ENCODE results near the gene SKAP1.
"Not testable (repeated sequence)": the region's sequence is repeated elsewhere in the genome, so short reads cannot be mapped to it uniquely, and the experiment has no call there.

SKAP1 gene

DNA sequence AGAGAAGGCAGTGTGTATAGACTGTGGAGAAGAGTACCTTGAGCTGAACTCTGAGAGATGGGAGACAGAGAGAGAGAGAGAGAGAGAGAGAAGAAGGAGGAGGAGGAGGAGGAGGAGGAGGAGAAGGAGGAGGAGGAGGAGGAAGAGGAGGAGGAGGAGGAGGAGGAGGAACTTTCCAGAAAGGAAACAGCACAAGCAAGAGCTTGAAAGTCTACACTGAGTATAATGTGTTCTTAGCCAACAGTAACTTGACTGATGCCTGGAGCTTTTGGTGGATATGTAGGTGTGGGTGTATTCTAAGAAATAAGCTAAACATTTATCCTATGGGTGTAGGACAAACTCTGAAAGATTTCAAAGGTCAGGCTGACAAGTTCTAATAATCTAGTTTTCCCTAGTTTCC, 206.1 kb downstream of the SKAP1 start:
- no peaks in the 10 kb centered on the region for H3K9me3 Mint-ChIP-seq
- H3K27me3 Mint-ChIP-seq = no peaks in the 10 kb centered on the region
- ATAC-seq (no peak), DNase-seq (no peak)
- H3K36me3 Mint-ChIP-seq (ENCODE audit: low read depth) = no peaks in the 10 kb centered on the region
- peaks cover 10% of the 10 kb centered on the region for H3K4me1 Mint-ChIP-seq
- no peak overlapping the region for H3K4me3 Mint-ChIP-seq
- no peak overlapping the region for H3K27ac Mint-ChIP-seq

DNA sequence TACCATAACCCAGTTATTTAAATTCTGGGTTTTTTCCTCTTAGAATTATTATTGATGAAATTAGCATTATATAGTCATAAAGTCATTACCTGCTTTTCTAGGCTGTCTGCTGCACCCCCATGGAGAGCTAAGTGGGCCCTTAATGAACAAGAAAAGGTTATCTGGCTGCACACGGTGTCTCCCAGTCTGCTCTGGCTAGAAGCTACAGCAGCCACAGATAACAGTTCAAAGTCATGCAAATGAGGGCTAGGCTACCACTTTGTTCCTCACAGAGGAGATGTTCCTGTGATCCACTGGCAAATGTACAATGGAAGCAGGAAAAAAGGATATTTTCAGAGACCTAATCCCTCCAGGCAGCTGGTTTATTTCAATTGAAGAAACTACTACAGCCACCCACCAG, 210.4 kb downstream of the SKAP1 start:
- no peak for DNase-seq
- no peaks in the 10 kb centered on the region for H3K36me3 Mint-ChIP-seq (ENCODE audit: low read depth)
- no peaks in the 10 kb centered on the region for H3K9me3 Mint-ChIP-seq
- H3K27ac Mint-ChIP-seq = no peak overlapping the region
- H3K4me3 Mint-ChIP-seq = no peak overlapping the region
- H3K4me1 Mint-ChIP-seq = peaks cover 6% of the 10 kb centered on the region
- no peak for ATAC-seq
- H3K27me3 Mint-ChIP-seq = no peaks in the 10 kb centered on the region

DNA sequence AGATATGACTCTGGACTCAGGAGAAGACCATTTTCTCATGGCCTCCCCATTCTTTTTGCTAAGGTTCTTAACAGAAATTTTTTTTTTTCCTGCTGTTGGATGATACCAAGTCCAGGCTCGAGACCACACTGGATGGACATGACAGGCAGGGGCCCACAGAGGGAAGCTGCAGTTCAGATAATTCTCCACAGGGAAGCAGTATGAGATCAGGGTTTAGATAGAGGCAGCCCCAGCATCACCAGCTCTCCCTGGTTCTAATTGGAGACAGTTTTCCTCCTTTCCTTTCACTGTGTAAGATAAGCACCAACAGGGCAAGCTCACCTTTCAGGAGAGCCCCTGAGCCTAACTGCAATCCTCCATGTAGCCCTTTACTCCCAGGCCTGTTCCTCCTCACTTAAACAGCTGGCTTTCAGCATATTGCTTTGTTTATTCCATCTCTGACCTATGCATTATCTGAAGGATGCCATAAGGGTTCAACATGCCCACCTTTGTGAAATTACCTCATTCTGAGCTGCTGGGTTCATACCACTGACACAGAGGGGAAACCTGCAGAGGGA, 214.4 kb downstream of the SKAP1 start:
- Mint-ChIP-seq H3K9me3 (no peaks in the 10 kb centered on the region), H3K36me3 (ENCODE audit: low read depth) (no peaks in the 10 kb centered on the region), H3K27me3 (no peaks in the 10 kb centered on the region), H3K4me1 (peaks cover 2% of the 10 kb centered on the region), H3K4me3 (no peak overlapping the region), H3K27ac (peak overlapping the region; percentile 14)
- no peak for DNase-seq
- no peak for ATAC-seq

- H3K27me3 Mint-ChIP-seq = no peaks in the 10 kb centered on the region
- no peak overlapping the region for H3K4me3 Mint-ChIP-seq
- no peak overlapping the region for H3K27ac Mint-ChIP-seq
- no peak for DNase-seq
- peaks cover 3% of the 10 kb centered on the region for H3K36me3 Mint-ChIP-seq (ENCODE audit: low read depth)
- H3K9me3 Mint-ChIP-seq = no peaks in the 10 kb centered on the region
- ATAC-seq = no peak
- H3K4me1 Mint-ChIP-seq = peaks cover 2% of the 10 kb centered on the region
These were observed 216.2 kb downstream of the SKAP1 start for GRCh38 chr17:48213797-48214196.

DNA sequence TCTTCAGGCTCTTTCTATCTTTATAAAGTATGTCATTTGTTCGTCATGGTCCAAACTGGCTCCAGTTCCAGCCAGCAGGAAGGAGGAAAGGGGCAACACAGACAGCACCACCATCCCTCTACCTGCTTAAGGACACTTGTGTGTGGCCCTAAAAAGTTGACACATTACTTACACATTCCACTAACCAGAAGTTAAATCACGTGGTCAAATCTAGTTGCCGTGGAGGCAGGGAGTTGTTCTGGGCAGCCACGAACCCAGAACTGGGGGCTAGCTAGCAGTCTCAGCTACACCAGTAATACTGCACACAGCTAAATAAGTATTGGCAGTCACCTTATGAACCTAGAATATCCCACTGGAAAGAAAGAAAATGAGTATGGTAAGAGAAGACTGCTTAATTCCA, 218.2 kb downstream of the SKAP1 start:
- H3K27ac Mint-ChIP-seq = no peak overlapping the region
- H3K4me1 Mint-ChIP-seq = peaks cover 2% of the 10 kb centered on the region
- H3K27me3 Mint-ChIP-seq = no peaks in the 10 kb centered on the region
- H3K9me3 Mint-ChIP-seq = no peaks in the 10 kb centered on the region
- ATAC-seq (no peak), DNase-seq (no peak)
- no peak overlapping the region for H3K4me3 Mint-ChIP-seq
- peaks cover 5% of the 10 kb centered on the region for H3K36me3 Mint-ChIP-seq (ENCODE audit: low read depth)

DNA sequence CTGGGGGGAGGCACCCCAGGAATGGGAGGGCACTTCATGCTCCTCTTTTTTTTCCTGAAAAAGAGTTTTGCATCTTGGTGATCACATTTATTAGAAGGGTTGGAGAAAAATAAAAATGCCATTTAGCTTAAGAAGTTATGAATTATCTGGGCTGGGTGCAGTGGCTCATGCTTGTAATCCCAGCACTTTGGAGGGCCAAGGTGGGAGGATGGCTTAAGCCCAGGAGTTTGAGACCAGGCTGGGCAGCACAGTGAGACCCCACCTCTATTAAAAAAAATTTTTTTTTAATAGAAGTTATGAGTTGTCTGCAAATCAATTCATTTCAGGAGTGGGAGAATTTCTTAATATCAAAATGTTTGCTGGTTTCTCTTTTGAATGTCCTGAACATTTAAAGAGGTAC, 219.0 kb downstream of the SKAP1 start:
- DNase-seq = no peak
- no peak overlapping the region for H3K27ac Mint-ChIP-seq
- H3K36me3 Mint-ChIP-seq (ENCODE audit: low read depth) = peaks cover 5% of the 10 kb centered on the region
- H3K9me3 Mint-ChIP-seq = no peaks in the 10 kb centered on the region
- ATAC-seq = no peak
- no peak overlapping the region for H3K4me3 Mint-ChIP-seq
- H3K4me1 Mint-ChIP-seq = peaks cover 2% of the 10 kb centered on the region
- H3K27me3 Mint-ChIP-seq = no peaks in the 10 kb centered on the region

- no peak for DNase-seq
- Mint-ChIP-seq H3K4me3 (no peak overlapping the region), H3K27ac (no peak overlapping the region), H3K27me3 (no peaks in the 10 kb centered on the region), H3K4me1 (peaks cover 2% of the 10 kb centered on the region), H3K9me3 (no peaks in the 10 kb centered on the region), H3K36me3 (ENCODE audit: low read depth) (peaks cover 5% of the 10 kb centered on the region)
- ATAC-seq = no peak
These were observed 220.0 kb downstream of the SKAP1 start for GRCh38 chr17:48209973-48210372.

GRCh38 chr17:48207776-48208544, 222.1 kb downstream of the SKAP1 start:
- H3K27ac Mint-ChIP-seq = no peak overlapping the region
- H3K4me1 Mint-ChIP-seq = peaks cover 2% of the 10 kb centered on the region
- DNase-seq (no peak), ATAC-seq (no peak)
- H3K4me3 Mint-ChIP-seq = no peak overlapping the region
- no peaks in the 10 kb centered on the region for H3K27me3 Mint-ChIP-seq
- no peaks in the 10 kb centered on the region for H3K9me3 Mint-ChIP-seq
- peaks cover 5% of the 10 kb centered on the region for H3K36me3 Mint-ChIP-seq (ENCODE audit: low read depth)

DNA sequence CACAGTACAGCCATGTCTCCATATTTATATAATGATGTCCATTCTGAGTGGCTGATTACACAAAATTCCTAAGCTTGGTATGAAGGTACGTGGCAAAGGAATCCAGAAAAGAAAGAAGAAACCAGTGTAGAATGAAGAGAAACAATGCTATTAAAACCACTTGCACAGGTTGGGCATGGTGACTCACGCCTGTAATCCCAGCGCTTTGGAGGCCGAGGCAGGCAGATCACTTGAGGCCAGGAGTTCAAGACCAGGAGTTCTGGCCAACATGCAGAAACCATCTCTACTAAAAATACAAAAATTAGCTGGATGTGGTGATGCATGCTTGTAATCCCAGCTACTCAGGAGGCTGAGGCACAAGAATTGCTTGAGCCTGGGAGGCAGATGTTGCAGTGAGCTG, 223.0 kb downstream of the SKAP1 start:
- not testable (repeated sequence) for H3K4me1 Mint-ChIP-seq, DNase-seq, H3K27me3 Mint-ChIP-seq

DNA sequence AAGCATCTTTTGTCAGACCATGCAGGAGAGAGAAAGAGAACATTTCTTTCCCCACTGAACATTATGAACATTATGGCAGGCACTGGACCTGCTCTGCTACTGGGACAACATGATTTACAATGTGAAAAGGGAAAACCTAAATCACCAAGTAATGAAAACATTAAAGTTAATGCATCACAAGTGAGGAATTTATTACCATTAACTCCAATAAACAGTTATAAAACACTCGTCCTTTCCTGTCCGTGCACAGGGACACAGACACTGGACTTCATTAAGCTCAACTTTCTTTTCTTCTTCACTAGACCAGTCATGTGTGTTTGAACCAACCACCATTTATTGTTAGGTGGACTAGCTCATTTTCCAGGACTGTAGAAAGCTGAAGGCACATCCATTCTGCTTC, 227.1 kb downstream of the SKAP1 start:
- H3K27ac Mint-ChIP-seq = no peak overlapping the region

More for the DNA sequence above, 223.0 kb downstream of the SKAP1 start:
- H3K27ac Mint-ChIP-seq; ATAC-seq; H3K9me3 Mint-ChIP-seq; H3K36me3 Mint-ChIP-seq (ENCODE audit: low read depth); H3K4me3 Mint-ChIP-seq: not testable (repeated sequence)

GRCh38 chr17:48198950-48199541, 231.0 kb downstream of the SKAP1 start:
- Mint-ChIP-seq H3K27me3 (no peaks in the 10 kb centered on the region), H3K27ac (peak overlapping the region; percentile 4), H3K4me3 (no peak overlapping the region), H3K4me1 (peaks cover 18% of the 10 kb centered on the region), H3K36me3 (ENCODE audit: low read depth) (peaks cover 17% of the 10 kb centered on the region), H3K9me3 (no peaks in the 10 kb centered on the region)
- no peak for DNase-seq
- no peak for ATAC-seq

More for the DNA sequence above, 227.1 kb downstream of the SKAP1 start:
- H3K4me3 Mint-ChIP-seq = no peak overlapping the region
- H3K36me3 Mint-ChIP-seq (ENCODE audit: low read depth) = peaks cover 8% of the 10 kb centered on the region
- no peaks in the 10 kb centered on the region for H3K9me3 Mint-ChIP-seq
- no peak for ATAC-seq
- DNase-seq = no peak
- H3K27me3 Mint-ChIP-seq = no peaks in the 10 kb centered on the region
- no peaks in the 10 kb centered on the region for H3K4me1 Mint-ChIP-seq

- Mint-ChIP-seq H3K4me3 (no peak overlapping the region), H3K27ac (no peak overlapping the region), H3K27me3 (no peaks in the 10 kb centered on the region), H3K4me1 (peaks cover 29% of the 10 kb centered on the region), H3K36me3 (ENCODE audit: low read depth) (peaks cover 28% of the 10 kb centered on the region), H3K9me3 (no peaks in the 10 kb centered on the region)
- ATAC-seq (no peak), DNase-seq (no peak)
These were observed 234.1 kb downstream of the SKAP1 start for GRCh38 chr17:48195910-48196309.

DNA sequence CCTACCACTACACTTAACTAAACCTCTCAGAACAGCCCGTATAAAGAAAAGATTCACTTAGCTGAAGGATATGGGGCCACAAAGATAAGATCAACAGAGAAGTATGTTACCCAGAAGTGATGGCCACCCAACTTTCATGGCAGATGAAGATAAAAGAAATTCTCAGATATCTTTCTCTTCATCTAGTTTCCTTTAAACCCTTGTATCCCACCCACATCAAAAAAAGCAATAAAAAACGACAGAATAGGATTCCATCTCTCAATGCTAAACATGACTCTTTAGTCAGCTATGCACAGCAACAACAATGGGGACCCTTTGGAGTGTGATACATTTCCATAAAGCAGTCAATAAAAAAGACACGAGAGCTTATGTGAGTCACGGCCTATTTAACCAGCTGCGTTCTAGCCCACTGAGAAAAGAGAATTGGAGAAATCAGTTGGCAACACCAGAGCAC, 235.9 kb downstream of the SKAP1 start:
- H3K4me3 Mint-ChIP-seq = no peak overlapping the region
- peaks cover 22% of the 10 kb centered on the region for H3K36me3 Mint-ChIP-seq (ENCODE audit: low read depth)
- ATAC-seq (peak; percentile 63), DNase-seq (no peak)
- H3K27ac Mint-ChIP-seq = peak overlapping the region; percentile 33
- H3K4me1 Mint-ChIP-seq = peaks cover 29% of the 10 kb centered on the region
- H3K9me3 Mint-ChIP-seq = no peaks in the 10 kb centered on the region
- no peaks in the 10 kb centered on the region for H3K27me3 Mint-ChIP-seq

DNA sequence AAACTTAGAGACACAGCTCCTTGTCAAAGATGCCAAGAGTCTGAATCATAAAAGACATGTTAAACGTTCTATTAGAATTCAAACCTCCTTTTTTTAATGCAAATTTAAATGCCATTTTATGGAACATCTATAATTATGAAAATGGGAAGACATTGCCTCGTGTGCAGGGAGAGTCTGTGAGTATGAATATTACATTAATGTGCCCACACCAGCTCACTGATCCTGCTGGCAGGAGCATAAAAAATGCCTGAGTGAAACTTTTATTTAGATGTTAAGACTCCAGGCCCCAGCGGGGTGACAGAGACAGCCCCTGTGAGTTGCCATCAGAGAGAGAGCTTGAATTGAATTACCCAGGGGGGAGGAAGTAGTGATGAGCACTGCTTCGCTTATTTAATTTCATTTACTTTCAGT, 237.7 kb downstream of the SKAP1 start:
- Mint-ChIP-seq H3K9me3 (no peaks in the 10 kb centered on the region), H3K27ac (no peak overlapping the region), H3K4me1 (peaks cover 29% of the 10 kb centered on the region), H3K4me3 (no peak overlapping the region), H3K36me3 (ENCODE audit: low read depth) (peaks cover 20% of the 10 kb centered on the region), H3K27me3 (no peaks in the 10 kb centered on the region)
- DNase-seq (no peak), ATAC-seq (no peak)

DNA sequence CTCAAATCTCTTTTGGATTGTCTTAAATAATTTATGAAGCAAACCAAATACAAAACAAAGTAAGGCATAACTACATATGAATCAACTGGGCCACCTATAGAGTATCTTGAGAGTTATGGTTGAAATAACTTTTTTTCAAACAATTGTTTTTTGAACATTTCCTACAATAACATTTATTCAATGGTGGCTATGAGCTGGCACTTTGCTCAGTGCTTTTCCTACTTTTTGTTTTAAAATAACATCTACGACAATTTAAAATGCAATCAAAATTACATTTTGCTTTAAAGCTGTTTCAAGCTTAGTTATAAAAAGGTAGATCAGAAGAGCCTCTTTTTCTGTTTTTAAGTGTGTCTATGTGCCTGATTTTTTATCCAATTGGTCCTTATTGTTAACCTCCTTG, 238.7 kb downstream of the SKAP1 start:
- Mint-ChIP-seq H3K4me3 (no peak overlapping the region), H3K27ac (no peak overlapping the region), H3K36me3 (ENCODE audit: low read depth) (peaks cover 21% of the 10 kb centered on the region), H3K9me3 (no peaks in the 10 kb centered on the region), H3K4me1 (peaks cover 29% of the 10 kb centered on the region), H3K27me3 (no peaks in the 10 kb centered on the region)
- DNase-seq (no peak), ATAC-seq (no peak)
